Gastroesophageal sphincter (tissue), 4 donors: Measurements from ENCODE around the gene NUCB1. TPM values are rescaled to one million over a fixed set of nuclear protein-coding genes. Genes with fewer than 3 reads are reported as not detected.
"Not testable (repeated sequence)": the region's sequence is repeated elsewhere in the genome, so short reads cannot be mapped to it uniquely, and the experiment has no call there.

Experiments used
- ATAC-seq: fragments of 150-250 bp; one replicate; pipeline ENCODE4 v1.9.1; 2016; ENCODE audit warnings: mild to moderate bottlenecking, moderate library complexity
- H3K27ac ChIP-seq, 4 donors: fragments of 200-600 bp; sonication (generic) in 3 of 4; 1 replicate in 3 of 4; 2 replicates in 1 of 4; pipeline ENCODE4 v1.5.1; 2016 to 2019
- H3K27me3 ChIP-seq: fragments of 200-600 bp; sonication (generic); one replicate; pipeline ENCODE4 v1.5.1; 2019
- H3K36me3 ChIP-seq, 2 donors: fragments of 200-600 bp; sonication (generic); one replicate each; pipeline ENCODE4 v1.5.1; 2019; ENCODE audit warnings: control low read depth in 1 of 2
- H3K4me1 ChIP-seq, 3 donors: fragments of 200-600 bp; sonication (generic); 1 replicate in 2 of 3; 2 replicates in 1 of 3; pipeline ENCODE4 v1.5.1; 2016 to 2019; ENCODE audit warnings: control low read depth in 2 of 3
- H3K4me3 ChIP-seq, 2 donors: fragments of 200-600 bp; sonication (generic); one replicate each; pipeline ENCODE4 v1.5.1; 2019; ENCODE audit warnings: mild to moderate bottlenecking in 1 of 2, moderate library complexity in 1 of 2
- H3K9me3 ChIP-seq, 3 donors: fragments of 200-600 bp; sonication (generic); one replicate each; pipeline ENCODE4 v1.5.1; 2017 to 2019; ENCODE audit warnings: control low read depth in 2 of 3
- CTCF ChIP-seq, 4 experiments: fragments of 200-600 bp in 2 of 4; fragments of 450-650 bp in 2 of 4; sonication (generic) in 1 of 4; IDR thresholded peaks; one replicate each; pipeline ENCODE4 v1.5.1; 2017 to 2019; ENCODE audit warnings: antibody characterized with exemption in 4 of 4, mild to moderate bottlenecking in 2 of 4, moderate library complexity in 2 of 4
- EP300 ChIP-seq: sonication (generic); formaldehyde crosslinking; IDR thresholded peaks from one replicate; pipeline ENCODE4 v1.6.1; 2017; ENCODE audit warnings: antibody characterized with exemption, mild to moderate bottlenecking
- POLR2A ChIP-seq, 2 donors: fragments of 450-650 bp; IDR thresholded peaks; one replicate each; pipeline ENCODE4 v1.6.1; 2017; ENCODE audit warnings: antibody characterized with exemption in 2 of 2, mild to moderate bottlenecking in 2 of 2, moderate library complexity in 1 of 2
- POLR2AphosphoS5 ChIP-seq: sonication (generic); formaldehyde crosslinking; IDR thresholded peaks from one replicate; pipeline ENCODE4 v1.6.1; 2017; ENCODE audit warnings: antibody characterized with exemption
- WGBS, 2 donors: methylation state at CpG; one replicate each; pipeline ENCODE4 v1.1.5; 2018; ENCODE audit warnings: low coverage in 1 of 2; 5-methylcytosine and 5-hydroxymethylcytosine counted together
- total RNA-seq, 4 donors: library from RNA; depleted of rRNA; stranded (reverse); fragments of >200 nt; gene quantifications; one replicate each; pipeline ENCODE4 v1.1.0, GENCODE V29; 2016

Gene NUCB1
- total RNA-seq, 4 donors from 2014 or later = 188 to 326 (median 279) TPM

- TF ChIP-seq POLR2A (IDR thresholded peaks at IDR 0.05) (no peak), EP300 (no peak), CTCF (IDR thresholded peaks at IDR 0.05) (no peak), POLR2AphosphoS5 (no peak)
Observed at GRCh38 chr19:48895226-48895625, 4.9 kb upstream of the NUCB1 start.

GRCh38 chr19:48896191-48896720 is 3.9 kb upstream of the NUCB1 start:
- WGBS, 2 donors = 0 to 13% methylated on average over 6 of the region's 25 CpGs
- Histone ChIP-seq H3K4me3 (peak overlapping the region; percentile 30 to 58), H3K9me3 (no peaks in the 10 kb centered on the region), H3K27me3 (no peaks in the 10 kb centered on the region), H3K27ac (peak overlapping the region; percentile 16 to 90 (median 82)), H3K36me3 (no peaks in the 10 kb centered on the region), H3K4me1 (peaks cover 0 to 36% (median 14%) of the 10 kb centered on the region in 3 donors)
- TF ChIP-seq POLR2AphosphoS5 (no peak), EP300 (no peak), POLR2A (IDR thresholded peaks at IDR 0.05) (peak in 1 of 2 donors; percentile 9), CTCF (IDR thresholded peaks at IDR 0.05) (no peak)
- peak; percentile 44 for ATAC-seq

More at GRCh38 chr19:48895226-48895625, 4.9 kb upstream of the NUCB1 start:
- Histone ChIP-seq H3K4me1 (peaks cover 0 to 27% (median 7%) of the 10 kb centered on the region in 3 donors), H3K27ac (no peak overlapping the region), H3K9me3 (no peaks in the 10 kb centered on the region), H3K27me3 (no peaks in the 10 kb centered on the region), H3K36me3 (no peaks in the 10 kb centered on the region), H3K4me3 (peak overlapping the region in 1 of 2 donors; percentile 58)
- ATAC-seq = no peak
- 48 to 80% methylated on average over 1 to 3 of the region's 21 CpGs for WGBS, 2 donors

- peak overlapping the region in 3 of 4 donors; percentile 20 to 86 (median 79) for H3K27ac ChIP-seq
- TF ChIP-seq POLR2AphosphoS5 (no peak), EP300 (no peak), POLR2A (IDR thresholded peaks at IDR 0.05) (no peak), CTCF (IDR thresholded peaks at IDR 0.05) (no peak)
- H3K27me3 ChIP-seq = no peaks in the 10 kb centered on the region
- no peaks in the 10 kb centered on the region for H3K36me3 ChIP-seq
- ATAC-seq = no peak
- H3K4me3 ChIP-seq = no peak overlapping the region
- peaks cover 0 to 46% (median 21%) of the 10 kb centered on the region in 3 donors for H3K4me1 ChIP-seq
- no CpG with 5 or more reads among the region's 5 CpGs for WGBS, 2 donors
- H3K9me3 ChIP-seq = no peaks in the 10 kb centered on the region
Observed at GRCh38 chr19:48897181-48897580, 2.9 kb upstream of the NUCB1 start.

- H3K27ac ChIP-seq = peak overlapping the region; percentile 51 to 90 (median 88)
- peaks cover 0 to 10% of the 10 kb centered on the region in 2 donors for H3K36me3 ChIP-seq
- peak overlapping the region; percentile 70 to 84 for H3K4me3 ChIP-seq
- ATAC-seq, H3K27me3 ChIP-seq, H3K9me3 ChIP-seq: not testable (repeated sequence)
- 0 to 57% methylated on average over 1 to 6 of the region's 11 CpGs for WGBS, 2 donors
- H3K4me1 ChIP-seq = peaks cover 0 to 59% (median 28%) of the 10 kb centered on the region in 3 donors
Observed at GRCh38 chr19:48899386-48899749, 744 bp upstream of the NUCB1 start.

GRCh38 chr19:48900477-48901406 is 630 bp downstream of the NUCB1 start:
- TF ChIP-seq CTCF (IDR thresholded peaks at IDR 0.05) = no peak
- no peak for TF ChIP-seq POLR2AphosphoS5
- TF ChIP-seq POLR2A (IDR thresholded peaks at IDR 0.05) = no peak
- TF ChIP-seq EP300 = no peak
- ATAC-seq = no peak
- Histone ChIP-seq H3K27me3 (no peaks in the 10 kb centered on the region), H3K4me3 (peak overlapping the region; percentile 70 to 84), H3K36me3 (peaks cover 0 to 24% of the 10 kb centered on the region in 2 donors), H3K9me3 (no peaks in the 10 kb centered on the region), H3K4me1 (peaks cover 0 to 53% (median 28%) of the 10 kb centered on the region in 3 donors), H3K27ac (peak overlapping the region; percentile 79 to 90 (median 88))
- 10 to 13% methylated on average over 4 to 6 of the region's 24 CpGs for WGBS, 2 donors

GRCh38 chr19:48902291-48902690 is 2.2 kb downstream of the NUCB1 start:
- not testable (repeated sequence) for ATAC-seq, H3K4me3 ChIP-seq
- WGBS, 2 donors = 100% methylated on average over 3 of the region's 7 CpGs; no CpG with 5 or more reads in 1 of the 2 donors

GRCh38 chr19:48903788-48904187 is 3.7 kb downstream of the NUCB1 start:
- Histone ChIP-seq H3K36me3 (peaks cover 0 to 53% of the 10 kb centered on the region in 2 donors), H3K4me1 (peaks cover 0 to 42% (median 25%) of the 10 kb centered on the region in 3 donors)
- H3K9me3 ChIP-seq, H3K4me3 ChIP-seq, H3K27me3 ChIP-seq, ATAC-seq, H3K27ac ChIP-seq: not testable (repeated sequence)

More at GRCh38 chr19:48902291-48902690, 2.2 kb downstream of the NUCB1 start:
- Histone ChIP-seq H3K36me3 (peaks cover 0 to 39% of the 10 kb centered on the region in 2 donors), H3K4me1 (peaks cover 0 to 42% (median 25%) of the 10 kb centered on the region in 3 donors)
- not testable (repeated sequence) for H3K27ac ChIP-seq, H3K9me3 ChIP-seq, H3K27me3 ChIP-seq
